Mesenchymal stem cell (in vitro differentiated cells and primary cell): Measurements from ENCODE around the gene HMG20A.
A peak's percentile ranks its signal among the peaks of the same experiment; 100 is the strongest.

Experiments
- DNase-seq: peaks from one replicate; pipeline ENCODE4 v3.0.0-alpha.2; 2013
- H2AFZ ChIP-seq: one replicate; pipeline ENCODE4 v1.6.1; 2013; ENCODE audit warnings: low read depth, mild to moderate bottlenecking, control low read depth, inconsistent platforms, low read length, moderate library complexity
- H2AK5ac ChIP-seq: 2 replicates; pipeline ENCODE4 v1.6.1; 2013; ENCODE audit warnings: low read length, moderate library complexity, mild to moderate bottlenecking, inconsistent platforms; ENCODE audit not compliant: severe bottlenecking
- H2BK120ac ChIP-seq: one replicate; pipeline ENCODE4 v1.6.1; 2013; ENCODE audit warnings: low read depth, mild to moderate bottlenecking, inconsistent platforms, low read length, moderate library complexity
- H2BK12ac ChIP-seq, 2 experiments: one replicate each; pipeline ENCODE4 v1.6.1; 2013; ENCODE audit warnings: inconsistent platforms in 2 of 2, low read length in 2 of 2, mild to moderate bottlenecking in 2 of 2, moderate library complexity in 2 of 2, control low read depth in 1 of 2
- H2BK15ac ChIP-seq: one replicate; pipeline ENCODE4 v1.6.1; 2013; ENCODE audit warnings: mild to moderate bottlenecking, low read depth, inconsistent platforms; ENCODE audit not compliant: poor library complexity, severe bottlenecking
- H2BK5ac ChIP-seq: 2 replicates; pipeline ENCODE4 v1.6.1; 2013; ENCODE audit warnings: low read depth, mild to moderate bottlenecking, low read length, control low read depth, inconsistent platforms; ENCODE audit not compliant: poor library complexity, severe bottlenecking
- H3K14ac ChIP-seq, 2 experiments: one replicate each; pipeline ENCODE4 v1.6.1; 2013; ENCODE audit warnings: inconsistent platforms in 2 of 2, low read length in 2 of 2, control low read depth in 1 of 2, mild to moderate bottlenecking in 1 of 2, moderate library complexity in 1 of 2
- H3K18ac ChIP-seq, 2 experiments: one replicate each; pipeline ENCODE4 v1.6.1; 2013; ENCODE audit warnings: inconsistent platforms in 2 of 2, low read length in 2 of 2, control low read depth in 1 of 2, low read depth in 1 of 2, mild to moderate bottlenecking in 1 of 2
- H3K23ac ChIP-seq, 2 experiments: one replicate each; pipeline ENCODE4 v1.6.1; 2013; ENCODE audit warnings: inconsistent platforms in 2 of 2, low read length in 2 of 2, mild to moderate bottlenecking in 2 of 2, moderate library complexity in 2 of 2, control low read depth in 1 of 2
- H3K27ac ChIP-seq: 2 replicates; pipeline ENCODE4 v1.5.1; 2013; ENCODE audit warnings: mild to moderate bottlenecking, moderate library complexity, low read length, control low read depth, inconsistent platforms; ENCODE audit not compliant: poor library complexity, severe bottlenecking
- H3K27me3 ChIP-seq, 2 experiments: 2 replicates each; pipeline versions ENCODE4 v1.6.1 to v1.7.0; 2013; ENCODE audit warnings: low read length in 2 of 2, mild to moderate bottlenecking in 2 of 2, moderate library complexity in 2 of 2, control low read depth in 1 of 2, inconsistent platforms in 1 of 2; ENCODE audit not compliant: control insufficient read depth in 1 of 2, insufficient read depth in 1 of 2
- H3K36me3 ChIP-seq, 2 experiments: 2 replicates each; pipeline versions ENCODE4 v1.6.1 to v1.7.0; 2013; ENCODE audit warnings: low read length in 2 of 2, control low read depth in 1 of 2, inconsistent platforms in 1 of 2, low read depth in 1 of 2, mild to moderate bottlenecking in 1 of 2; ENCODE audit not compliant: insufficient read depth in 2 of 2, control insufficient read depth in 1 of 2
- H3K4ac ChIP-seq, 2 experiments: one replicate each; pipeline ENCODE4 v1.6.1; 2013; ENCODE audit warnings: inconsistent platforms in 2 of 2, low read length in 2 of 2, mild to moderate bottlenecking in 2 of 2, moderate library complexity in 2 of 2, control low read depth in 1 of 2, low read depth in 1 of 2
- H3K4me1 ChIP-seq: 2 replicates; pipeline ENCODE4 v1.6.1; 2013; ENCODE audit warnings: low read depth, low read length, control low read depth; ENCODE audit not compliant: control insufficient read depth, insufficient read depth
- H3K4me2 ChIP-seq: 2 replicates; pipeline ENCODE4 v1.6.1; 2013; ENCODE audit warnings: low read length, mild to moderate bottlenecking, inconsistent platforms; ENCODE audit not compliant: poor library complexity, severe bottlenecking
- H3K4me3 ChIP-seq, 2 experiments: 2 replicates each; pipeline versions ENCODE4 v1.5.1 to v1.7.0; 2013; ENCODE audit warnings: low read length in 2 of 2, mild to moderate bottlenecking in 2 of 2, control low read depth in 1 of 2, low read depth in 1 of 2; ENCODE audit not compliant: insufficient read depth in 1 of 2
- H3K79me1 ChIP-seq: replicated peaks from 2 replicates; pipeline ENCODE4 v1.6.1; 2013; ENCODE audit warnings: mild to moderate bottlenecking, control low read depth, low read length, inconsistent platforms; ENCODE audit not compliant: poor library complexity, severe bottlenecking
- H3K9ac ChIP-seq: 2 replicates; pipeline ENCODE4 v1.7.0; 2013; ENCODE audit warnings: mild to moderate bottlenecking, low read length, moderate library complexity
- H3K9me3 ChIP-seq: 2 replicates; pipeline ENCODE4 v1.7.0; 2013; ENCODE audit warnings: mild to moderate bottlenecking, low read length; ENCODE audit not compliant: control insufficient read depth
- H4K8ac ChIP-seq: one replicate; pipeline ENCODE4 v1.6.1; 2013; ENCODE audit warnings: inconsistent platforms, mild to moderate bottlenecking, low read length, moderate library complexity
- H4K91ac ChIP-seq: one replicate; pipeline ENCODE4 v1.6.1; 2013; ENCODE audit warnings: mild to moderate bottlenecking, low read length, inconsistent platforms
- WGBS: methylation state at CpG from one replicate; pipeline ENCODE4 v1.1.7; 2013; ENCODE audit warnings: mixed read lengths; 5-methylcytosine and 5-hydroxymethylcytosine counted together

Gene HMG20A

DNA sequence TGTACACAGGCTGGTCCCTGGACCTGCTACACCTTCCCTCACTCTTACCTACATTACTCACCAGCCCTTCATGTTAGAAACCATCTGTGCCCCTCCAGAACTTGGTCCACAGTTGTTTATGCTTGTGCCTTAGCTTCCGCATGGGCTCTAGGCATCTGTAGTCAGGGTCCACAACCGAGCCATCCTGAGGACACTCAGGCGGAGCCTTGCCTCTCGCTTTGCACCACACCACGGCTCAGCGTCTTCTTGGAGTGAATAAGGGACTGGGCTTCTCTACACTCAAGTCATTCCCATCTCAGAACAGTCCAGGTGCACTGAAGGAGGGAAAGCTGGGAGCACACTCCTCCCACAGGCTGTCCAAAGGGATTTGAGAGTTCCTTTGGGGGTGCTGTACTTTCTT lies 97.8 kb downstream of the HMG20A start:
- Histone ChIP-seq H3K79me1 (no peaks in the 10 kb centered on the region), H4K91ac (peak overlapping the region; percentile 41), H2AK5ac (no peak overlapping the region), H3K4me2 (no peak overlapping the region), H2BK120ac (no peak overlapping the region), H4K8ac (no peak overlapping the region), H3K4me3 (no peak overlapping the region), H3K27ac (no peak overlapping the region), H2BK12ac (peak overlapping the region in 1 of 2 experiments; percentile 59), H3K14ac (no peak overlapping the region), H3K18ac (no peak overlapping the region), H2AFZ (no peak overlapping the region), H3K4me1 (peaks cover 4% of the 10 kb centered on the region), H3K4ac (peak overlapping the region in 1 of 2 experiments; percentile 15), H3K9me3 (no peaks in the 10 kb centered on the region), H3K23ac (no peak overlapping the region), H3K27me3 (peaks cover 3 to 9% of the 10 kb centered on the region in 2 experiments), H3K36me3 (no peaks in the 10 kb centered on the region), H2BK15ac (no peak overlapping the region), H2BK5ac (no peak overlapping the region), H3K9ac (no peak overlapping the region)
- 95% methylated on average over 6 of the region's 6 CpGs for WGBS
- no peak for DNase-seq

DNA sequence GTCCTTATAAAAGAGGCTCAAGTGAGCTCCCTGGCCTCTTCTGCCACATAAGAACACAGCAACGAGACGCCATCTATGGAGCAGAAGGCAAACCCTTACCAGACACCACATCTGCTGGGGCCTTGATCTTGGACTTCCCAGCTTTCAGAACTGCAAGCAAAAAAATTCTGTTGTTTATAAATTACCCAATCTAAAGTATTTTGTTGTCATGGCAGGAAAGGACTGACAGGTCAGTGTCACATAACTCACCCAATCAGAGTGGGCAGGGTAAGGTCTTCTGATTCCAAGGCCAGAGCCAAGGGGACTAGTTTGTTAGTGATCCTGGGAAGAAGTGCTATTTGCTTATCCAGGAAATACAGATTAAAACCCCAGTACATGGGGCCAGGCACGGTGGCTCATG lies 98.9 kb downstream of the HMG20A start:
- no peak overlapping the region for H2BK5ac ChIP-seq
- H3K23ac ChIP-seq = no peak overlapping the region
- 83% methylated on average over 3 of the region's 3 CpGs for WGBS
- no peaks in the 10 kb centered on the region for H3K9me3 ChIP-seq
- peak; percentile 78 for DNase-seq
- no peak overlapping the region for H4K8ac ChIP-seq
- no peak overlapping the region for H3K4me3 ChIP-seq
- no peak overlapping the region for H4K91ac ChIP-seq
- no peak overlapping the region for H2AK5ac ChIP-seq
- peaks cover 3 to 9% of the 10 kb centered on the region in 2 experiments for H3K27me3 ChIP-seq
- peaks cover 4% of the 10 kb centered on the region for H3K4me1 ChIP-seq
- peak overlapping the region in 1 of 2 experiments; percentile 6 for H2BK12ac ChIP-seq
- no peak overlapping the region for H2BK15ac ChIP-seq
- H3K27ac ChIP-seq = no peak overlapping the region
- H2BK120ac ChIP-seq = no peak overlapping the region
- H3K36me3 ChIP-seq = no peaks in the 10 kb centered on the region
- H3K4ac ChIP-seq = no peak overlapping the region
- H3K18ac ChIP-seq = peak overlapping the region in 1 of 2 experiments; percentile 0
- H3K14ac ChIP-seq = no peak overlapping the region
- H3K9ac ChIP-seq = no peak overlapping the region
- no peak overlapping the region for H2AFZ ChIP-seq
- no peak overlapping the region for H3K4me2 ChIP-seq
- no peaks in the 10 kb centered on the region for H3K79me1 ChIP-seq

DNA sequence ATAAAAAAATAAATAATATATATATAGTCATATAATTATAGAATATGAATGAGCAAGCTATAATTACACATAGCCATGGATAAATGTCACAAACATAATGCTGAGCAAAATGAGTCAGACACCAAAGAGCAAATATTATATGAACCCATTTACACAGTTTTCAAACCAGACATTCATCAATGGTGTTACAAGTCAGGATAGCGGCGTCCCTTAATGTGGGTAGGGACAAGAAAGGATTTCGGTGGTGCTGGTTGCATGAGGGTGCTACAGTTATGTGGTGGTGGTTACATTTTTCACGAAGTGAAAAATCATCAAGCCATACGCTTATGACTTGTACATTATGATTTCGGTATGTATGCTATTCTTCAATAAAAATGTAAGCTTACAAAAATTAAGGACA lies 100.5 kb downstream of the HMG20A start:
- no peak overlapping the region for H3K27ac ChIP-seq
- H3K18ac ChIP-seq = no peak overlapping the region
- H3K4me2 ChIP-seq = no peak overlapping the region
- H3K4ac ChIP-seq = no peak overlapping the region
- no peaks in the 10 kb centered on the region for H3K36me3 ChIP-seq
- no peak overlapping the region for H2AFZ ChIP-seq
- H2BK15ac ChIP-seq = no peak overlapping the region
- H3K27me3 ChIP-seq = peaks cover 3 to 9% of the 10 kb centered on the region in 2 experiments
- H3K79me1 ChIP-seq = no peaks in the 10 kb centered on the region
- H2BK5ac ChIP-seq = no peak overlapping the region
- H4K91ac ChIP-seq = no peak overlapping the region
- H3K4me3 ChIP-seq = no peak overlapping the region
- peaks cover 3% of the 10 kb centered on the region for H3K4me1 ChIP-seq
- H2AK5ac ChIP-seq = no peak overlapping the region
- no peak overlapping the region for H2BK12ac ChIP-seq
- no peak overlapping the region for H4K8ac ChIP-seq
- H3K9me3 ChIP-seq = no peaks in the 10 kb centered on the region
- H3K14ac ChIP-seq = no peak overlapping the region
- DNase-seq = no peak
- 100% methylated on average over 4 of the region's 6 CpGs for WGBS
- H3K9ac ChIP-seq = no peak overlapping the region
- H3K23ac ChIP-seq = no peak overlapping the region
- H2BK120ac ChIP-seq = no peak overlapping the region

DNA sequence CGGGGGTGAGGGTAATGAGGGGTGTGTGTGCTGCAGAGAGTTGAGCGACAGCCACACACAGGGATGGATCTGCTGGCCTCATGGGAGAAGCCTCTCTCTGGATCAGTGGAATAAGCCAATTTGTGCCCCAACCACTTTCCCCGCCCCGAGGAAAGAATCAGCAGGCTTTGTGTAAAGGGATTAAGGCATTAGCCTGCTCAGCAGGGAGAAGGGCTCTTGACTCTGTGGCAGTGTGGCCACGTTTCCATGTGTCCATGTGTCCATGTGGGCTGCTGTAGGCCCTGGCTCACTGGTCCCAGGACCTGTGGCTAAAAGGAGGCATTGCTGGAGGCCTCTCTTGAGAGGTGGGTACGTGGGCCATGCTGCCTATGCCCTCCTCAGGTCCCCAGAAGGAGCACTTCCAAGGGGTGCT lies 104.7 kb downstream of the HMG20A start:
- no peak overlapping the region for H3K27ac ChIP-seq
- H3K23ac ChIP-seq = no peak overlapping the region
- WGBS = 56% methylated on average over 6 of the region's 6 CpGs
- H3K4me1 ChIP-seq = peaks cover 26% of the 10 kb centered on the region
- H3K14ac ChIP-seq = peak overlapping the region in 1 of 2 experiments; percentile 91
- no peak overlapping the region for H2AFZ ChIP-seq
- no peak overlapping the region for H3K4me2 ChIP-seq
- DNase-seq = no peak
- no peak overlapping the region for H2BK5ac ChIP-seq
- H3K9ac ChIP-seq = no peak overlapping the region
- H3K79me1 ChIP-seq = no peaks in the 10 kb centered on the region
- H3K27me3 ChIP-seq = peaks cover 0 to 2% of the 10 kb centered on the region in 2 experiments
- H4K8ac ChIP-seq = no peak overlapping the region
- no peak overlapping the region for H3K4me3 ChIP-seq
- H2AK5ac ChIP-seq = peak overlapping the region; percentile 38
- peak overlapping the region; percentile 64 to 96 for H3K4ac ChIP-seq
- peak overlapping the region; percentile 81 to 86 for H3K18ac ChIP-seq
- no peak overlapping the region for H2BK15ac ChIP-seq
- peak overlapping the region; percentile 98 to 100 for H2BK12ac ChIP-seq
- H3K36me3 ChIP-seq = no peaks in the 10 kb centered on the region
- H3K9me3 ChIP-seq = no peaks in the 10 kb centered on the region
- H2BK120ac ChIP-seq = peak overlapping the region; percentile 73
- H4K91ac ChIP-seq = peak overlapping the region; percentile 87
